ENCODE measurements around the gene MEF2D.
A peak's percentile ranks its signal among the peaks of the same experiment; 100 is the strongest.

MEF2D gene

GRCh38 chr1:156487862-156488261 lies 12.7 kb downstream of the MEF2D start:
- DNase-seq (ENCODE audit: low spot score), result no peak

GRCh38 chr1:156486421-156487344 lies 13.9 kb downstream of the MEF2D start:
- DNase-seq (ENCODE audit: low spot score), result no peak

- DNase-seq (ENCODE audit: low spot score), result no peak
Observed at GRCh38 chr1:156485984-156486383, 14.6 kb downstream of the MEF2D start.

GRCh38 chr1:156484480-156485058 lies 16.0 kb downstream of the MEF2D start:
- no peak for DNase-seq (ENCODE audit: low spot score)

- no peak for DNase-seq (ENCODE audit: low spot score)
Observed at GRCh38 chr1:156483397-156483796, 17.2 kb downstream of the MEF2D start.

GRCh38 chr1:156482276-156482675 lies 18.3 kb downstream of the MEF2D start:
- DNase-seq (ENCODE audit: low spot score), result no peak

GRCh38 chr1:156481527-156481926 lies 19.0 kb downstream of the MEF2D start:
- DNase-seq (ENCODE audit: low spot score), result no peak

GRCh38 chr1:156480411-156481192 lies 20.0 kb downstream of the MEF2D start:
- peak; percentile 75 for DNase-seq (ENCODE audit: low spot score)

- peak; percentile 38 for DNase-seq (ENCODE audit: low spot score)
Observed at GRCh38 chr1:156480016-156480370, 20.6 kb downstream of the MEF2D start.

GRCh38 chr1:156479093-156480015 lies 21.2 kb downstream of the MEF2D start:
- DNase-seq (ENCODE audit: low spot score), result no peak

- no peak for DNase-seq (ENCODE audit: low spot score)
Observed at GRCh38 chr1:156478250-156478627, 22.3 kb downstream of the MEF2D start.

- DNase-seq (ENCODE audit: low spot score), result no peak
Observed at GRCh38 chr1:156477526-156478249, 22.9 kb downstream of the MEF2D start.

GRCh38 chr1:156476501-156477298 lies 23.9 kb downstream of the MEF2D start:
- no peak for DNase-seq (ENCODE audit: low spot score)

- DNase-seq (ENCODE audit: low spot score), result no peak
Observed at GRCh38 chr1:156475568-156476500, 24.7 kb downstream of the MEF2D start.

- DNase-seq (ENCODE audit: low spot score), result no peak
Observed at GRCh38 chr1:156474966-156475365, 25.6 kb downstream of the MEF2D start.

- no peak for DNase-seq (ENCODE audit: low spot score)
Observed at GRCh38 chr1:156471496-156472490, 28.8 kb downstream of the MEF2D start.

GRCh38 chr1:156470473-156470872 lies 30.1 kb downstream of the MEF2D start:
- DNase-seq (ENCODE audit: low spot score), result no peak
